GM20000 (cell line): Measurements from ENCODE around the gene TRIM60.

ENCODE experiments used
- DNase-seq: peaks from one replicate; pipeline ENCODE4 v3.0.0; 2012; ENCODE audit warnings: low spot score
- CTCF ChIP-seq: IDR thresholded peaks from 2 replicates; pipeline ENCODE4 v1.5.1; 2012; ENCODE audit warnings: mild to moderate bottlenecking, control low read depth; ENCODE audit errors: extremely low read depth, missing control alignments

Gene TRIM60

GRCh38 chr4:165006456-165006855, 25.3 kb upstream of the TRIM60 start:
- DNase-seq, result no peak
- TF ChIP-seq CTCF, result no peak

- peak; percentile 1 for DNase-seq
- TF ChIP-seq CTCF, result no peak
Observed at GRCh38 chr4:165006886-165007285, 24.9 kb upstream of the TRIM60 start.

GRCh38 chr4:165009493-165010227, 22.1 kb upstream of the TRIM60 start:
- TF ChIP-seq CTCF, result no peak
- no peak for DNase-seq

- DNase-seq, result no peak
- no peak for TF ChIP-seq CTCF
Observed at GRCh38 chr4:165010487-165010886, 21.3 kb upstream of the TRIM60 start.

GRCh38 chr4:165010991-165011390, 20.8 kb upstream of the TRIM60 start:
- DNase-seq, result no peak
- no peak for TF ChIP-seq CTCF

- TF ChIP-seq CTCF, result no peak
- no peak for DNase-seq
Observed at GRCh38 chr4:165011403-165011802, 20.4 kb upstream of the TRIM60 start.

- TF ChIP-seq CTCF, result no peak
- DNase-seq, result no peak
Observed at GRCh38 chr4:165013691-165014090, 18.1 kb upstream of the TRIM60 start.
